ENCODE measurements around the gene TRERF1.

The TRERF1 gene

GRCh38 chr6:42350911-42351310 is 100.8 kb downstream of the TRERF1 start:
- no peaks in the 10 kb centered on the region for H3K9me3 ChIP-seq (ENCODE audit: control insufficient read depth, low read length)
- no peak overlapping the region for H2BK15ac ChIP-seq (ENCODE audit: low read depth, poor library complexity, severe bottlenecking)
- H2BK12ac ChIP-seq (ENCODE audit: low read length in 2 of 2): no peak overlapping the region
- WGBS: 98% methylated on average over 3 of the region's 3 CpGs
- no peak overlapping the region for H2AK5ac ChIP-seq (ENCODE audit: low read length, severe bottlenecking)
- H3K4me3 ChIP-seq (ENCODE audit: insufficient read depth in 1 of 2, low read depth in 1 of 2, low read length in 2 of 2): no peak overlapping the region
- no peak for DNase-seq
- H3K9ac ChIP-seq (ENCODE audit: low read length): peak overlapping the region; percentile 8
- no peak overlapping the region for H4K8ac ChIP-seq (ENCODE audit: low read length)
- H3K27ac ChIP-seq (ENCODE audit: low read length, poor library complexity, severe bottlenecking): no peak overlapping the region
- H2AFZ ChIP-seq (ENCODE audit: low read depth, low read length): no peak overlapping the region
- no peak overlapping the region for H2BK120ac ChIP-seq (ENCODE audit: low read depth, low read length)
- peaks cover 3% of the 10 kb centered on the region for H3K4me1 ChIP-seq (ENCODE audit: control insufficient read depth, insufficient read depth, low read depth, low read length)
- H4K91ac ChIP-seq (ENCODE audit: low read length): no peak overlapping the region
- H3K27me3 ChIP-seq (ENCODE audit: control insufficient read depth in 1 of 2, insufficient read depth in 1 of 2, low read length in 2 of 2): no peaks in the 10 kb centered on the region
- H3K36me3 ChIP-seq (ENCODE audit: control insufficient read depth in 1 of 2, insufficient read depth in 2 of 2, low read depth in 1 of 2, low read length in 2 of 2): peaks cover 3 to 16% of the 10 kb centered on the region in 2 experiments
- no peak overlapping the region for H3K4me2 ChIP-seq (ENCODE audit: low read length, poor library complexity, severe bottlenecking)
- H3K14ac ChIP-seq (ENCODE audit: low read length in 2 of 2): no peak overlapping the region
- H2BK5ac ChIP-seq (ENCODE audit: low read depth, low read length, poor library complexity, severe bottlenecking): no peak overlapping the region
- H3K79me1 ChIP-seq (replicated peaks; ENCODE audit: low read length, poor library complexity, severe bottlenecking): peaks cover 27% of the 10 kb centered on the region
- no peak overlapping the region for H3K18ac ChIP-seq (ENCODE audit: low read depth in 1 of 2, low read length in 2 of 2)
- no peak overlapping the region for H3K23ac ChIP-seq (ENCODE audit: low read length in 2 of 2)
- no peak overlapping the region for H3K4ac ChIP-seq (ENCODE audit: low read depth in 1 of 2, low read length in 2 of 2)

GRCh38 chr6:42349753-42350511 is 101.8 kb downstream of the TRERF1 start:
- no peak overlapping the region for H2BK120ac ChIP-seq (ENCODE audit: low read depth, low read length)
- H3K9ac ChIP-seq (ENCODE audit: low read length): peak overlapping the region; percentile 8
- H3K18ac ChIP-seq (ENCODE audit: low read depth in 1 of 2, low read length in 2 of 2): no peak overlapping the region
- no peak for DNase-seq
- peaks cover 4 to 19% of the 10 kb centered on the region in 2 experiments for H3K36me3 ChIP-seq (ENCODE audit: control insufficient read depth in 1 of 2, insufficient read depth in 2 of 2, low read depth in 1 of 2, low read length in 2 of 2)
- peaks cover 30% of the 10 kb centered on the region for H3K79me1 ChIP-seq (replicated peaks; ENCODE audit: low read length, poor library complexity, severe bottlenecking)
- H2BK12ac ChIP-seq (ENCODE audit: low read length in 2 of 2): no peak overlapping the region
- no peaks in the 10 kb centered on the region for H3K9me3 ChIP-seq (ENCODE audit: control insufficient read depth, low read length)
- no peak overlapping the region for H3K23ac ChIP-seq (ENCODE audit: low read length in 2 of 2)
- H3K27me3 ChIP-seq (ENCODE audit: control insufficient read depth in 1 of 2, insufficient read depth in 1 of 2, low read length in 2 of 2): no peaks in the 10 kb centered on the region
- H2BK5ac ChIP-seq (ENCODE audit: low read depth, low read length, poor library complexity, severe bottlenecking): no peak overlapping the region
- no peak overlapping the region for H3K27ac ChIP-seq (ENCODE audit: low read length, poor library complexity, severe bottlenecking)
- no peak overlapping the region for H2BK15ac ChIP-seq (ENCODE audit: low read depth, poor library complexity, severe bottlenecking)
- no peak overlapping the region for H2AK5ac ChIP-seq (ENCODE audit: low read length, severe bottlenecking)
- peak overlapping the region; percentile 7 for H4K8ac ChIP-seq (ENCODE audit: low read length)
- H4K91ac ChIP-seq (ENCODE audit: low read length): no peak overlapping the region
- no peak overlapping the region for H3K4me3 ChIP-seq (ENCODE audit: insufficient read depth in 1 of 2, low read depth in 1 of 2, low read length in 2 of 2)
- H3K4me2 ChIP-seq (ENCODE audit: low read length, poor library complexity, severe bottlenecking): no peak overlapping the region
- no peak overlapping the region for H2AFZ ChIP-seq (ENCODE audit: low read depth, low read length)
- 88% methylated on average over 9 of the region's 10 CpGs for WGBS
- H3K14ac ChIP-seq (ENCODE audit: low read length in 2 of 2): no peak overlapping the region
- peaks cover 3% of the 10 kb centered on the region for H3K4me1 ChIP-seq (ENCODE audit: control insufficient read depth, insufficient read depth, low read depth, low read length)
- no peak overlapping the region for H3K4ac ChIP-seq (ENCODE audit: low read depth in 1 of 2, low read length in 2 of 2)

DNA sequence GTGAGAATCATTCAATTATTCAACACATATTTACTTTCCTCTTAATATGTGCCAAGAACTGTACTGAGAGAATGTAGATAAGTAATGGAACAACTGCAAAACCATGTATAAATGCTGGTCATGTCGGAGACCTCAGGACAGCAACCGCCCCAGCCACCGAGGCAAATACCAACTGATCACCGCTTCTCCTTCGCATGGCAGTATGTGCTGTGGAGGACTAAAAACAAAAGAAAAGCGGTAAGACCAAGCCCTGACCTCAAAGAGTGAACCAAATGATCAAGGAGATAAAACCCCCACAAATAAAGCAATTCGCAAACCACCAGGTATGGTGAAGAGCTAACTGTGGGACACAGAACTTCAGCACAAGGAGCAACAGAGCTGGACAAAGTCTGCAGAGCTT is 104.3 kb downstream of the TRERF1 start:
- Histone ChIP-seq H4K8ac (ENCODE audit: low read length) (no peak overlapping the region), H3K79me1 (replicated peaks; ENCODE audit: low read length, poor library complexity, severe bottlenecking) (peaks cover 35% of the 10 kb centered on the region), H2AFZ (ENCODE audit: low read depth, low read length) (no peak overlapping the region), H2BK120ac (ENCODE audit: low read depth, low read length) (no peak overlapping the region), H2AK5ac (ENCODE audit: low read length, severe bottlenecking) (no peak overlapping the region), H3K27ac (ENCODE audit: low read length, poor library complexity, severe bottlenecking) (no peak overlapping the region), H3K36me3 (ENCODE audit: control insufficient read depth in 1 of 2, insufficient read depth in 2 of 2, low read depth in 1 of 2, low read length in 2 of 2) (peaks cover 6 to 30% of the 10 kb centered on the region in 2 experiments), H3K27me3 (ENCODE audit: control insufficient read depth in 1 of 2, insufficient read depth in 1 of 2, low read length in 2 of 2) (no peaks in the 10 kb centered on the region), H2BK5ac (ENCODE audit: low read depth, low read length, poor library complexity, severe bottlenecking) (no peak overlapping the region), H3K18ac (ENCODE audit: low read depth in 1 of 2, low read length in 2 of 2) (no peak overlapping the region), H3K4me3 (ENCODE audit: insufficient read depth in 1 of 2, low read depth in 1 of 2, low read length in 2 of 2) (no peak overlapping the region), H3K4ac (ENCODE audit: low read depth in 1 of 2, low read length in 2 of 2) (no peak overlapping the region), H4K91ac (ENCODE audit: low read length) (no peak overlapping the region), H3K4me1 (ENCODE audit: control insufficient read depth, insufficient read depth, low read depth, low read length) (peaks cover 2% of the 10 kb centered on the region), H3K9me3 (ENCODE audit: control insufficient read depth, low read length) (no peaks in the 10 kb centered on the region), H3K23ac (ENCODE audit: low read length in 2 of 2) (no peak overlapping the region), H3K9ac (ENCODE audit: low read length) (no peak overlapping the region), H2BK12ac (ENCODE audit: low read length in 2 of 2) (no peak overlapping the region), H2BK15ac (ENCODE audit: low read depth, poor library complexity, severe bottlenecking) (no peak overlapping the region), H3K14ac (ENCODE audit: low read length in 2 of 2) (no peak overlapping the region), H3K4me2 (ENCODE audit: low read length, poor library complexity, severe bottlenecking) (no peak overlapping the region)
- WGBS: 95% methylated on average over 7 of the region's 7 CpGs
- DNase-seq: no peak

DNA sequence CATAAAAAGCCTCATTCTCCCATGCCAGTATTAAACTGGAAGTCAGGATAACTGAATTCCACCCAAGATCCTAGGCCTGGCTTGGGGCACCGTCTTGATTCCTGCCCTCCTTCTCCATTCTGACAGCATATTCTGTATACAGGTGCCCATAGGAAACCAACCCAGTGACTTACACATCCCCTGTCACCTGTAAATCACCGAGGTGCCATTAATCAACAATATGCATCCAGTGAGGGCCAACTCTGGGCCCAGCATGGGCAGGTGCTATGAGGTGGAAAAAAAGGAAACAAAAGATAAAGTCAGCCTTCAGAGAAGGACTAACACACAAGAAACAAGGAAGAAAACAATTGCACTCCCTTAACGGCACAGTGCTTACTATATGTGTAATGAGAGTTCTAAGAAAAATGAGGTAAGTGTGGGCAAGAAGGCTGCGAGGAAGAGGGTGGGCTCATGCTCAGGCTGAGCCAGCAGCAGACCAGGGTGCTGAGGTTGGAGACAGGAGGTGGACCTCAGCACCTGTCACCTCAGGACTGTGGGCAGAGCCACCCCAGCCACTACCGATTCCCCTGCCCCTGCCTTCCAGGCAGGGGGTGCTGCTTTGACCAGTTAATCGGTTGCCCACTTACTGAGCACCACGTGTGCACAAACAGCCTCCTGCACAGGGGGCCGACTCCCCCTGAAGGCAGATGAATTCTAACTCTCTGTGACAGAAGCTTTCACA is 105.9 kb downstream of the TRERF1 start:
- no peak overlapping the region for H4K8ac ChIP-seq (ENCODE audit: low read length)
- no peaks in the 10 kb centered on the region for H3K27me3 ChIP-seq (ENCODE audit: control insufficient read depth in 1 of 2, insufficient read depth in 1 of 2, low read length in 2 of 2)
- peaks cover 41% of the 10 kb centered on the region for H3K79me1 ChIP-seq (replicated peaks; ENCODE audit: low read length, poor library complexity, severe bottlenecking)
- H4K91ac ChIP-seq (ENCODE audit: low read length): no peak overlapping the region
- H2BK5ac ChIP-seq (ENCODE audit: low read depth, low read length, poor library complexity, severe bottlenecking): no peak overlapping the region
- no peak overlapping the region for H3K14ac ChIP-seq (ENCODE audit: low read length in 2 of 2)
- no peak overlapping the region for H3K9ac ChIP-seq (ENCODE audit: low read length)
- H3K23ac ChIP-seq (ENCODE audit: low read length in 2 of 2): no peak overlapping the region
- H2BK12ac ChIP-seq (ENCODE audit: low read length in 2 of 2): no peak overlapping the region
- H3K36me3 ChIP-seq (ENCODE audit: control insufficient read depth in 1 of 2, insufficient read depth in 2 of 2, low read depth in 1 of 2, low read length in 2 of 2): peaks cover 6 to 30% of the 10 kb centered on the region in 2 experiments
- no peak overlapping the region for H2AK5ac ChIP-seq (ENCODE audit: low read length, severe bottlenecking)
- H2BK15ac ChIP-seq (ENCODE audit: low read depth, poor library complexity, severe bottlenecking): no peak overlapping the region
- H3K9me3 ChIP-seq (ENCODE audit: control insufficient read depth, low read length): no peaks in the 10 kb centered on the region
- no peak overlapping the region for H2AFZ ChIP-seq (ENCODE audit: low read depth, low read length)
- no peak overlapping the region for H3K4ac ChIP-seq (ENCODE audit: low read depth in 1 of 2, low read length in 2 of 2)
- no peak overlapping the region for H3K4me3 ChIP-seq (ENCODE audit: insufficient read depth in 1 of 2, low read depth in 1 of 2, low read length in 2 of 2)
- H2BK120ac ChIP-seq (ENCODE audit: low read depth, low read length): no peak overlapping the region
- 98% methylated on average over 8 of the region's 8 CpGs for WGBS
- no peak overlapping the region for H3K4me2 ChIP-seq (ENCODE audit: low read length, poor library complexity, severe bottlenecking)
- no peak for DNase-seq
- peak overlapping the region in 1 of 2 experiments; percentile 7 for H3K18ac ChIP-seq (ENCODE audit: low read depth in 1 of 2, low read length in 2 of 2)
- peaks cover 2% of the 10 kb centered on the region for H3K4me1 ChIP-seq (ENCODE audit: control insufficient read depth, insufficient read depth, low read depth, low read length)
- no peak overlapping the region for H3K27ac ChIP-seq (ENCODE audit: low read length, poor library complexity, severe bottlenecking)

Data from mesenchymal stem cell (in vitro differentiated cells and primary cell).